ENCODE data around the gene POU2F2. TPM values are rescaled to one million over a fixed set of nuclear protein-coding genes. Genes with fewer than 3 reads are reported as not detected.

The POU2F2 gene
- total RNA-seq, 1 experiment from 2014 or later, result 0.06 TPM

GRCh38 chr19:42154471-42155323 is 22.5 kb upstream of the POU2F2 start:
- no peak for DNase-seq (ENCODE audit: low read depth)

GRCh38 chr19:42153672-42154433 is 21.6 kb upstream of the POU2F2 start:
- no peak for DNase-seq (ENCODE audit: low read depth)

GRCh38 chr19:42152910-42153671 is 20.8 kb upstream of the POU2F2 start:
- no peak for DNase-seq (ENCODE audit: low read depth)

- DNase-seq (ENCODE audit: low read depth), result no peak
Observed at GRCh38 chr19:42151782-42152684, 19.8 kb upstream of the POU2F2 start.

- no peak for DNase-seq (ENCODE audit: low read depth)
Observed at GRCh38 chr19:42150911-42151361, 18.7 kb upstream of the POU2F2 start.

GRCh38 chr19:42150364-42150763 is 18.1 kb upstream of the POU2F2 start:
- no peak for DNase-seq (ENCODE audit: low read depth)

- no peak for DNase-seq (ENCODE audit: low read depth)
Observed at GRCh38 chr19:42149447-42150202, 17.4 kb upstream of the POU2F2 start.

GRCh38 chr19:42148266-42148665 is 16.0 kb upstream of the POU2F2 start:
- DNase-seq (ENCODE audit: low read depth), result no peak

- peak; percentile 18 for DNase-seq (ENCODE audit: low read depth)
Observed at GRCh38 chr19:42143341-42144234, 11.3 kb upstream of the POU2F2 start.

- peak; percentile 43 for DNase-seq (ENCODE audit: low read depth)
Observed at GRCh38 chr19:42140125-42140754, 8.0 kb upstream of the POU2F2 start.

- no peak for DNase-seq (ENCODE audit: low read depth)
Observed at GRCh38 chr19:42134535-42135070, 2.4 kb upstream of the POU2F2 start.

GRCh38 chr19:42132851-42133528 is 744 bp upstream of the POU2F2 start:
- DNase-seq (ENCODE audit: low read depth), result no peak

GRCh38 chr19:42131149-42132029 is 857 bp downstream of the POU2F2 start:
- no peak for DNase-seq (ENCODE audit: low read depth)

- DNase-seq (ENCODE audit: low read depth), result no peak
Observed at GRCh38 chr19:42130254-42130573, 2.0 kb downstream of the POU2F2 start.

- DNase-seq (ENCODE audit: low read depth), result no peak
Observed at GRCh38 chr19:42129399-42130253, 2.6 kb downstream of the POU2F2 start.

GRCh38 chr19:42126574-42126973 is 5.7 kb downstream of the POU2F2 start:
- no peak for DNase-seq (ENCODE audit: low read depth)

Data from LHCN-M2 (cell line).